IMR-90 (cell line): Measurements from ENCODE around the gene GOLIM4. TPM values are rescaled to one million over a fixed set of nuclear protein-coding genes. Genes with fewer than 3 reads are reported as not detected.

Experiments
- ATAC-seq: fragments of 200-7000 bp; cut with Tn5 transposase; 2 replicates; pipeline ENCODE4 v1.9.1; 2020; ENCODE audit warnings: low read depth, mild to moderate bottlenecking, moderate library complexity
- BruUV-seq: library from RNA; stranded (reverse); fragments of 400-500 nt; replicated peaks from 2 replicates; lab custom pipeline; 2021; lab: Mats Ljungman, UMichigan
- CTCF ChIA-PET: fragments of 300-600 bp; formaldehyde crosslinking; extraction: SDS; loops from one replicate; lab custom pipeline; 2021; ENCODE audit warnings: antibody characterized with exemption; lab: Yijun Ruan, JAX
- POLR2A ChIA-PET: fragments of 300-600 bp; sonication (Branson Sonifier 250); formaldehyde crosslinking; loops from one replicate; lab custom pipeline; 2022; ENCODE audit warnings: antibody characterized with exemption; ENCODE audit not compliant: unreplicated experiment; lab: Charles Lee
- DNase-seq: peaks from one replicate; pipeline ENCODE4 v3.0.0; 2013
- H2AFZ ChIP-seq: replicated peaks from 2 replicates; pipeline ENCODE3; 2013; ENCODE audit warnings: low read length, mild to moderate bottlenecking; ENCODE audit not compliant: poor library complexity
- H2AK5ac ChIP-seq: 2 replicates; pipeline ENCODE4 v1.6.1; 2013; ENCODE audit warnings: low read depth, low read length, inconsistent platforms
- H2AK9ac ChIP-seq: replicated peaks from 2 replicates; pipeline ENCODE3; 2013; ENCODE audit warnings: mild to moderate bottlenecking, low read depth, low read length, moderate library complexity; ENCODE audit not compliant: poor library complexity
- H2BK120ac ChIP-seq: 2 replicates; pipeline ENCODE4 v1.6.1; 2013; ENCODE audit warnings: low read depth, low read length, inconsistent platforms
- H2BK15ac ChIP-seq: 3 replicates; pipeline ENCODE4 v1.6.1; 2013; ENCODE audit warnings: low read depth, low read length, inconsistent platforms
- H2BK20ac ChIP-seq: 2 replicates; pipeline ENCODE4 v1.6.1; 2013; ENCODE audit warnings: low read depth, mild to moderate bottlenecking, inconsistent platforms, low read length, moderate library complexity
- H2BK5ac ChIP-seq: 2 replicates; pipeline ENCODE4 v1.6.1; 2013; ENCODE audit warnings: mild to moderate bottlenecking, low read depth, low read length, inconsistent platforms; ENCODE audit not compliant: poor library complexity, severe bottlenecking
- H3K14ac ChIP-seq: replicated peaks from 2 replicates; pipeline ENCODE4 v1.6.1; 2013; ENCODE audit warnings: low read depth, low read length, inconsistent platforms
- H3K18ac ChIP-seq: 2 replicates; pipeline ENCODE4 v1.6.1; 2013; ENCODE audit warnings: low read depth, low read length, control low read depth
- H3K23ac ChIP-seq: 2 replicates; pipeline ENCODE4 v1.6.1; 2013; ENCODE audit warnings: low read depth, low read length, inconsistent platforms
- H3K27ac ChIP-seq: 2 replicates; pipeline ENCODE4 v1.5.1; 2013; ENCODE audit warnings: mild to moderate bottlenecking, control low read depth, low read length; ENCODE audit not compliant: insufficient read depth
- H3K27me3 ChIP-seq: 2 replicates; pipeline ENCODE4 v1.6.1; 2013; ENCODE audit warnings: low read length; ENCODE audit not compliant: control insufficient read depth, insufficient read depth
- H3K36me3 ChIP-seq: 2 replicates; pipeline ENCODE4 v1.6.1; 2013; ENCODE audit warnings: low read length, mixed read lengths; ENCODE audit not compliant: control insufficient read depth, insufficient read depth
- H3K4ac ChIP-seq: 2 replicates; pipeline ENCODE4 v1.6.1; 2013; ENCODE audit warnings: low read depth, low read length, inconsistent platforms
- H3K4me1 ChIP-seq: 2 replicates; pipeline ENCODE4 v1.6.1; 2013; ENCODE audit warnings: low read length, mixed read lengths; ENCODE audit not compliant: control insufficient read depth, insufficient read depth
- H3K4me2 ChIP-seq: 2 replicates; pipeline ENCODE4 v1.6.1; 2013; ENCODE audit warnings: low read depth, mild to moderate bottlenecking, control low read depth, low read length, moderate library complexity
- H3K4me3 ChIP-seq: 2 replicates; pipeline ENCODE4 v1.5.1; 2013; ENCODE audit warnings: low read depth, mild to moderate bottlenecking, control low read depth, low read length, moderate library complexity; ENCODE audit not compliant: insufficient read depth
- H3K56ac ChIP-seq: 2 replicates; pipeline ENCODE4 v1.6.1; 2013; ENCODE audit warnings: low read length, inconsistent platforms; ENCODE audit not compliant: insufficient read depth; ENCODE audit errors: extremely low read depth
- H3K79me1 ChIP-seq, 2 experiments: 2 replicates each; pipeline ENCODE4 v1.6.1; 2013; ENCODE audit warnings: low read length in 2 of 2, inconsistent platforms in 1 of 2, low read depth in 1 of 2
- H3K9ac ChIP-seq: 2 replicates; pipeline ENCODE4 v1.6.1; 2013; ENCODE audit warnings: low read depth, low read length, control low read depth
- H3K9me1 ChIP-seq: 2 replicates; pipeline ENCODE4 v1.6.1; 2013; ENCODE audit warnings: low read length, inconsistent platforms; ENCODE audit not compliant: insufficient read depth
- H3K9me3 ChIP-seq: 2 replicates; pipeline ENCODE4 v1.6.1; 2013; ENCODE audit warnings: low read length; ENCODE audit not compliant: control insufficient read depth, insufficient read depth
- H4K20me1 ChIP-seq: 2 replicates; pipeline ENCODE4 v1.6.1; 2013; ENCODE audit warnings: low read length, inconsistent platforms; ENCODE audit not compliant: insufficient read depth
- H4K5ac ChIP-seq: 2 replicates; pipeline ENCODE4 v1.6.1; 2013; ENCODE audit warnings: mild to moderate bottlenecking, low read depth, low read length, control low read depth
- H4K8ac ChIP-seq, 2 experiments: 2 replicates each; pipeline ENCODE4 v1.6.1; 2013; ENCODE audit warnings: low read depth in 2 of 2, low read length in 2 of 2, control low read depth in 1 of 2, inconsistent platforms in 1 of 2
- H4K91ac ChIP-seq: 2 replicates; pipeline ENCODE4 v1.6.1; 2013; ENCODE audit warnings: low read depth, low read length, inconsistent platforms; ENCODE audit not compliant: insufficient read depth
- BHLHE40 ChIP-seq: fragments of 150-350 bp; IDR thresholded peaks from 2 replicates; pipeline ENCODE4 v1.6.1; 2016; ENCODE audit warnings: mild to moderate bottlenecking, low read depth, low read length
- CEBPB ChIP-seq: IDR thresholded peaks from 2 replicates; pipeline ENCODE4 v1.6.1; 2012; ENCODE audit warnings: low read depth, low read length, improper control_type of control experiment
- CHD1 ChIP-seq: IDR thresholded peaks from 2 replicates; pipeline ENCODE4 v1.6.1; 2012; ENCODE audit warnings: low read depth, low read length, improper control_type of control experiment
- FOS ChIP-seq: fragments of 150-350 bp; IDR thresholded peaks from 2 replicates; pipeline ENCODE4 v1.6.1; 2016; ENCODE audit warnings: low read depth, low read length
- MAFK ChIP-seq: IDR thresholded peaks from 2 replicates; pipeline ENCODE4 v1.6.1; 2012; ENCODE audit warnings: low read depth, low read length, improper control_type of control experiment
- MAZ ChIP-seq: IDR thresholded peaks from 2 replicates; pipeline ENCODE4 v1.6.1; 2012; ENCODE audit warnings: low read depth, mild to moderate bottlenecking, low read length, improper control_type of control experiment, moderate library complexity, borderline replicate concordance
- MXI1 ChIP-seq: IDR thresholded peaks from 2 replicates; pipeline ENCODE4 v1.6.1; 2012; ENCODE audit warnings: low read depth, mild to moderate bottlenecking, low read length, moderate library complexity, borderline replicate concordance
- NFE2L2 ChIP-seq: fragments of 150-350 bp; IDR thresholded peaks from 2 replicates; pipeline ENCODE4 v1.6.1; 2016; ENCODE audit warnings: low read depth, mild to moderate bottlenecking, low read length
- POLR2A ChIP-seq: IDR thresholded peaks from 2 replicates; pipeline ENCODE4 v1.6.1; 2012; ENCODE audit warnings: mild to moderate bottlenecking, low read depth, low read length
- RAD21 ChIP-seq: IDR thresholded peaks from 2 replicates; pipeline ENCODE4 v1.6.1; 2012; ENCODE audit warnings: low read length, improper control_type of control experiment
- RCOR1 ChIP-seq: IDR thresholded peaks from 2 replicates; pipeline ENCODE4 v1.6.1; 2012; ENCODE audit warnings: mild to moderate bottlenecking, low read length, improper control_type of control experiment; ENCODE audit not compliant: insufficient replicate concordance
- RFX5 ChIP-seq: IDR thresholded peaks from 2 replicates; pipeline ENCODE4 v1.8.0; 2012; ENCODE audit warnings: low read depth, mild to moderate bottlenecking, low read length, moderate library complexity
- SMC3 ChIP-seq: fragments of 150-350 bp; IDR thresholded peaks from 2 replicates; pipeline ENCODE4 v1.6.1; 2016; ENCODE audit warnings: low read depth, mild to moderate bottlenecking, antibody characterized with exemption, low read length, moderate library complexity
- WGBS, 2 experiments: methylation state at CpG; one replicate each; pipeline versions ENCODE4 v1.1.5 to v1.1.7; 2013; ENCODE audit warnings: missing lambda C conversion rate in 2 of 2; ENCODE audit not compliant: insufficient read length in 1 of 2; ENCODE audit errors: extremely low coverage in 2 of 2; 5-methylcytosine and 5-hydroxymethylcytosine counted together
- dilution Hi-C: fragments of 300-500 bp; cut with HindIII; formaldehyde crosslinking; loops from one replicate; pipeline ENCODE4 v1.14.3; 2018; ENCODE audit warnings: low sequenced_read_pairs; ENCODE audit not compliant: unreplicated experiment
- in situ Hi-C: fragments of 300-500 bp; cut with MboI; formaldehyde crosslinking; loops from 3 replicates; pipeline ENCODE4 v1.14.3; 2019; ENCODE audit warnings: low sequenced_read_pairs, inconsistent platforms, mixed read lengths
- intact Hi-C: fragments of 100-400 bp; cut with micrococcal nuclease; formaldehyde crosslinking; loops from 2 replicates; pipeline ENCODE4 v1.10.0; 2022
- polyA plus RNA-seq, 3 experiments: library from polyadenylated mRNA; depleted of rRNA; stranded (reverse); fragments of >200 nt; gene quantifications; 2 replicates each; pipeline ENCODE4 v1.2.3, GENCODE V29; 2012; ENCODE audit warnings: low replicate concordance in 1 of 3
- total RNA-seq: library from RNA; depleted of rRNA; stranded (reverse); fragments of >200 nt; gene quantifications from 2 replicates; pipeline ENCODE4 v1.2.3, GENCODE V29; 2012
- TF ChIP-seq, protein P1 (sequence below): fragments of 150-350 bp; IDR thresholded peaks from 2 replicates; pipeline ENCODE4 v1.6.1; 2016; ENCODE audit warnings: low read depth, mild to moderate bottlenecking, low read length, moderate library complexity, borderline replicate concordance

The GOLIM4 gene
- total and polyA plus RNA-seq, 2 of the 4 experiments (the other 2 are of a cell fraction): 44.6 to 71.2 TPM

- TF ChIP-seq SMC3 (no peak), MAFK (no peak), POLR2A (no peak)
Observed at GRCh38 chr3:168080499-168081170, 15.1 kb downstream of the GOLIM4 start (continued).

DNA sequence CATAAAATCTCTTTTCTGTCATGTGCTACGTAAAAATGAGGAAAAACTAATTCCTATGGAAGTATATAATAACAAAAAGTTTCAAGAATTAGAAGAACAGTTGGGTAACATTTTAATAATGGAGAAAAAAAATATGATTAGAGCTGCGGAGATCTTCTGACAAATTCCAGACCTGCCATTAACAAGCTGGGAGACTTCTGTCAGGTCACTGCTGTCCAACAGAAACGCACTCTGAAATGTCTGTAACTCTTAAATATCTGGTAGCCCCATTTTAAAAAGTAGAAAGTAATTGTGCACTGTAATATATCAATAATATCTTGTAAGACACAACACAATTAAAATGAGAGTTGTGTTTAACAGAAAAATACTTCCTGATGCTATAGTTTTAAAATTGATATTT, 15.7 kb downstream of the GOLIM4 start:
- Histone ChIP-seq H3K36me3 (no peaks in the 10 kb centered on the region), H4K8ac (no peak overlapping the region), H3K79me1 (peaks cover 13 to 55% of the 10 kb centered on the region in 2 experiments; a peak in 3 of 4 replicates), H2AFZ (no peak overlapping the region), H4K20me1 (peaks cover 39% of the 10 kb centered on the region), H4K91ac (no peak overlapping the region), H2BK20ac (no peak overlapping the region), H3K9me1 (peaks cover 23% of the 10 kb centered on the region), H3K9me3 (no peaks in the 10 kb centered on the region), H3K4me3 (no peak overlapping the region), H3K14ac (no peak overlapping the region), H2BK120ac (no peak overlapping the region), H4K5ac (no peak overlapping the region), H3K27me3 (no peaks in the 10 kb centered on the region), H2BK5ac (peak overlapping the region; percentile 13), H3K4ac (no peak overlapping the region), H3K4me1 (peaks cover 14% of the 10 kb centered on the region), H3K23ac (no peak overlapping the region), H2AK5ac (no peak overlapping the region), H2BK15ac (no peak overlapping the region), H3K4me2 (no peak overlapping the region), H3K18ac (no peak overlapping the region), H2AK9ac (no peak overlapping the region), H3K56ac (no peak overlapping the region), H3K9ac (no peak overlapping the region), H3K27ac (no peak overlapping the region)
- TF ChIP-seq SMC3 (no peak), NFE2L2 (no peak), RAD21 (no peak), FOS (no peak), RCOR1 (no peak), BHLHE40 (no peak), MAZ (no peak), CEBPB (no peak), CHD1 (no peak), MXI1 (no peak), POLR2A (no peak), RFX5 (no peak)
- TF ChIP-seq, protein P1, sequence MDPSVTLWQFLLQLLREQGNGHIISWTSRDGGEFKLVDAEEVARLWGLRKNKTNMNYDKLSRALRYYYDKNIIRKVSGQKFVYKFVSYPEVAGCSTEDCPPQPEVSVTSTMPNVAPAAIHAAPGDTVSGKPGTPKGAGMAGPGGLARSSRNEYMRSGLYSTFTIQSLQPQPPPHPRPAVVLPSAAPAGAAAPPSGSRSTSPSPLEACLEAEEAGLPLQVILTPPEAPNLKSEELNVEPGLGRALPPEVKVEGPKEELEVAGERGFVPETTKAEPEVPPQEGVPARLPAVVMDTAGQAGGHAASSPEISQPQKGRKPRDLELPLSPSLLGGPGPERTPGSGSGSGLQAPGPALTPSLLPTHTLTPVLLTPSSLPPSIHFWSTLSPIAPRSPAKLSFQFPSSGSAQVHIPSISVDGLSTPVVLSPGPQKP: no peak
- in situ Hi-C loops (loop anchor here (25.0 kb wide), 2 partner anchors 1032 to 1682 kb away; partner anchors contain the start of genes ACTRT3, MYNN and TERC), dilution Hi-C loops (no loop called here), intact Hi-C loops (loop anchor here (2.0 kb wide), 1 partner anchor 15 kb away; the partner anchor contains the start of gene GOLIM4)
- CTCF ChIA-PET: interaction anchor here (1.0 kb wide), 1 partner anchor 15 kb away, joined by 4 read pairs; the partner anchor contains the start of gene GOLIM4
- BruUV-seq: no TSS peak
- ATAC-seq (no peak), DNase-seq (no peak)
- WGBS, 2 experiments: no CpG with 5 or more reads among the region's 3 CpGs
- POLR2A ChIA-PET: no interaction called here
